HepG2 (cell line): ENCODE data around the gene TRPT1. TPM values are rescaled to one million over a fixed set of nuclear protein-coding genes. Genes with fewer than 3 reads are reported as not detected.

Experiments
- CBX2 ChIP-seq, 2 experiments: fragments of 200-600 bp in 1 of 2; sonication (generic); formaldehyde crosslinking in 1 of 2; IDR thresholded peaks; 2 replicates each; pipeline versions ENCODE4 v1.7.0 to v1.8.1; 2018 to 2022; ENCODE audit warnings: low read depth in 2 of 2, low read length in 1 of 2, mild to moderate bottlenecking in 1 of 2, missing genetic modification reagents in 1 of 2
- CBX5 ChIP-seq: sonication (generic); formaldehyde crosslinking; IDR thresholded peaks from 2 replicates; pipeline ENCODE4 v1.4.0; 2020; ENCODE audit warnings: missing genetic modification reagents, borderline replicate concordance
- CENPX ChIP-seq: sonication (generic); formaldehyde crosslinking; IDR thresholded peaks from 2 replicates; pipeline ENCODE4 v1.9.0; 2021; ENCODE audit warnings: mild to moderate bottlenecking, missing genetic modification reagents, moderate library complexity
- FOXP1 ChIP-seq, 2 experiments: fragments of 450-650 bp in 1 of 2; IDR thresholded peaks; 2 replicates each; pipeline ENCODE4 v1.6.1; 2017 to 2018; ENCODE audit warnings: antibody characterized with exemption in 1 of 2
- HBP1 ChIP-seq: IDR thresholded peaks from 2 replicates; pipeline ENCODE4 v1.6.1; 2016; ENCODE audit warnings: low read depth, control low read depth
- KAT2B ChIP-seq: fragments of 150-350 bp; IDR thresholded peaks from 2 replicates; pipeline ENCODE4 v1.6.1; 2014; ENCODE audit warnings: low read depth, low read length, borderline replicate concordance
- KAT8 ChIP-seq: IDR thresholded peaks from 2 replicates; pipeline ENCODE4 v1.6.1; 2016; ENCODE audit warnings: missing genetic modification reagents, missing compliant biosample characterization
- KDM3A ChIP-seq: IDR thresholded peaks from 2 replicates; pipeline ENCODE4 v1.6.1; 2018; ENCODE audit warnings: low read depth, missing compliant biosample characterization
- LBX2 ChIP-seq: sonication (generic); formaldehyde crosslinking; IDR thresholded peaks from 2 replicates; pipeline ENCODE4 v1.5.0; 2020; ENCODE audit warnings: missing genetic modification reagents, mild to moderate bottlenecking, borderline replicate concordance
- NFATC3 ChIP-seq: sonication (generic); formaldehyde crosslinking; IDR thresholded peaks from 2 replicates; pipeline ENCODE4 v1.5.1; 2020; ENCODE audit warnings: mild to moderate bottlenecking, missing genetic modification reagents
- PATZ1 ChIP-seq: sonication (generic); formaldehyde crosslinking; IDR thresholded peaks from 2 replicates; pipeline ENCODE4 v1.4.0; 2020; ENCODE audit warnings: missing genetic modification reagents
- PBX3 ChIP-seq: sonication (generic); formaldehyde crosslinking; IDR thresholded peaks from 2 replicates; pipeline ENCODE4 v1.8.1; 2023; ENCODE audit warnings: missing genetic modification reagents, inconsistent platforms, borderline replicate concordance
- SALL2 ChIP-seq: sonication (generic); formaldehyde crosslinking; IDR thresholded peaks from 2 replicates; pipeline ENCODE4 v1.8.1; 2023; ENCODE audit warnings: mild to moderate bottlenecking, missing genetic modification reagents, inconsistent platforms
- YEATS2 ChIP-seq: sonication (generic); formaldehyde crosslinking; IDR thresholded peaks from 2 replicates; pipeline ENCODE4 v1.4.0; 2020; ENCODE audit warnings: missing genetic modification reagents, borderline replicate concordance
- ZBTB4 ChIP-seq: sonication (generic); formaldehyde crosslinking; IDR thresholded peaks from 2 replicates; pipeline ENCODE4 v1.4.0; 2020; ENCODE audit warnings: missing genetic modification reagents, mild to moderate bottlenecking, borderline replicate concordance
- ZFP41 ChIP-seq: sonication (generic); formaldehyde crosslinking; IDR thresholded peaks from 2 replicates; pipeline ENCODE4 v1.4.0; 2020; ENCODE audit warnings: mild to moderate bottlenecking, missing genetic modification reagents, borderline replicate concordance
- ZFP82 ChIP-seq: sonication (generic); formaldehyde crosslinking; IDR thresholded peaks from 2 replicates; pipeline ENCODE4 v1.5.1; 2020; ENCODE audit warnings: mild to moderate bottlenecking, missing genetic modification reagents, borderline replicate concordance
- ZNF274 ChIP-seq: sonication (generic); formaldehyde crosslinking; IDR thresholded peaks from 2 replicates; pipeline ENCODE4 v1.5.1; 2020; ENCODE audit warnings: mild to moderate bottlenecking, missing genetic modification reagents
- ZNF567 ChIP-seq: sonication (generic); formaldehyde crosslinking; IDR thresholded peaks from 2 replicates; pipeline ENCODE4 v1.8.1; 2023; ENCODE audit warnings: mild to moderate bottlenecking, missing genetic modification reagents, borderline replicate concordance
- polyA plus RNA-seq, 8 experiments: library from polyadenylated mRNA; depleted of rRNA in 3 of 8; stranded (reverse) in 7 of 8; unstranded in 1 of 8; fragments of >200 nt; fragmentation: Illumina TruSeq in 4 of 8; extraction: Trizol in 4 of 8; gene quantifications; 2 replicates each; pipeline versions ENCODE4 v1.2.1 to v1.2.3, GENCODE V29; 2011 to 2016; ENCODE audit warnings: low read depth in 4 of 8, missing spikeins in 1 of 8, mixed read lengths in 1 of 8; ENCODE audit not compliant: insufficient read depth in 1 of 8
- total RNA-seq, 5 experiments: library from RNA; depleted of rRNA; stranded (reverse); fragments of >200 nt; fragmentation: Illumina TruSeq; extraction: Trizol; gene quantifications; 2 replicates each; pipeline ENCODE4 v1.2.3, GENCODE V29; 2016; ENCODE audit warnings: low read depth in 1 of 5

Gene TRPT1
- total and polyA plus RNA-seq, 2 of the 13 experiments (the other 11 are each of a cell fraction or from before 2014, with no cell fraction given): 24.8 to 40.7 TPM

- TF ChIP-seq PATZ1 (CRISPR knock-in tag) (no peak), ZFP41 (CRISPR knock-in tag) (no peak), KAT2B (no peak), CBX2 (IDR thresholded peaks at IDR 0.05; ENCODE audit: low read depth, low read length) (no peak), CBX2 (CRISPR knock-in tag; IDR thresholded peaks at IDR 0.05; ENCODE audit: low read depth) (no peak), KDM3A (CRISPR knock-in tag) (no peak), LBX2 (no peak), HBP1 (CRISPR knock-in tag) (no peak), SALL2 (CRISPR knock-in tag) (no peak), YEATS2 (CRISPR knock-in tag) (peak; percentile 38; the same call in 1 of the 2 replicates), ZNF274 (no peak), CENPX (CRISPR knock-in tag) (no peak), PBX3 (CRISPR knock-in tag) (peak; percentile 94), FOXP1 (IDR thresholded peaks at IDR 0.05) (no peak), FOXP1 (CRISPR knock-in tag; IDR thresholded peaks at IDR 0.05) (no peak), ZBTB4 (no peak), NFATC3 (CRISPR knock-in tag) (no peak), ZNF567 (CRISPR knock-in tag) (no peak), ZFP82 (CRISPR knock-in tag) (no peak), KAT8 (CRISPR knock-in tag) (peak; percentile 37; the same call in 1 of the 2 replicates), CBX5 (CRISPR knock-in tag) (0 out of 2 replicates have a peak, but pooled peaks have one; percentile 78)
Observed at GRCh38 chr11:64185693-64186491, 40.1 kb downstream of the TRPT1 start, which contains the start of gene STIP1 (continued).
